Vagina (tissue), 2 donors: Measurements from ENCODE around the gene PLK5. TPM values are rescaled to one million over a fixed set of nuclear protein-coding genes. Genes with fewer than 3 reads are reported as not detected.

Experiments
- DNase-seq, 2 donors: peaks; one replicate each; pipeline ENCODE4 v3.0.0-alpha.2; 2017; ENCODE audit errors: extremely low spot score in 2 of 2
- H3K27ac ChIP-seq: fragments of 200-600 bp; sonication (generic); one replicate; pipeline ENCODE4 v1.5.1; 2019
- H3K27me3 ChIP-seq: fragments of 200-600 bp; sonication (generic); one replicate; pipeline ENCODE4 v1.5.1; 2019
- H3K36me3 ChIP-seq, 2 donors: fragments of 200-600 bp; sonication (generic); one replicate each; pipeline ENCODE4 v1.5.1; 2017 to 2019
- H3K4me1 ChIP-seq: fragments of 200-600 bp; sonication (generic); one replicate; pipeline ENCODE4 v1.5.1; 2019
- H3K4me3 ChIP-seq, 2 donors: fragments of 200-600 bp; sonication (generic); 1 replicate in 1 of 2; 2 replicates in 1 of 2; pipeline ENCODE4 v1.5.1; 2016 to 2019
- H3K9me3 ChIP-seq: fragments of 200-600 bp; sonication (generic); one replicate; pipeline ENCODE4 v1.5.1; 2019
- POLR2A ChIP-seq, 2 donors: fragments of 450-650 bp; IDR thresholded peaks; one replicate each; pipeline ENCODE4 v1.6.1; 2017; ENCODE audit warnings: antibody characterized with exemption in 2 of 2, mild to moderate bottlenecking in 2 of 2, moderate library complexity in 2 of 2
- POLR2AphosphoS5 ChIP-seq, 2 donors: sonication (generic); formaldehyde crosslinking; IDR thresholded peaks; one replicate each; pipeline ENCODE4 v1.9.0; 2017; ENCODE audit warnings: antibody characterized with exemption in 2 of 2, mild to moderate bottlenecking in 2 of 2, low read depth in 1 of 2; ENCODE audit not compliant: insufficient read depth in 1 of 2
- intact Hi-C: fragments of 100-400 bp; cut with DNase I; formaldehyde crosslinking; loops from one replicate; pipeline ENCODE4 v1.15.1; 2023
- total RNA-seq: library from RNA; depleted of rRNA; stranded (reverse); fragments of >200 nt; gene quantifications from one replicate; pipeline ENCODE4 v1.2.3, GENCODE V29; 2016
- TF ChIP-seq, protein P1 (sequence below), 3 experiments: fragments of 450-650 bp in 2 of 3; fragments of 200-600 bp in 1 of 3; sonication (generic) in 1 of 3; IDR thresholded peaks; one replicate each; pipeline ENCODE4 v1.5.1; 2017 to 2019; ENCODE audit warnings: antibody characterized with exemption in 3 of 3, mild to moderate bottlenecking in 2 of 3, moderate library complexity in 2 of 3

PLK5 gene
- total RNA-seq, 1 donor from 2014 or later, result 0.49 TPM

DNA sequence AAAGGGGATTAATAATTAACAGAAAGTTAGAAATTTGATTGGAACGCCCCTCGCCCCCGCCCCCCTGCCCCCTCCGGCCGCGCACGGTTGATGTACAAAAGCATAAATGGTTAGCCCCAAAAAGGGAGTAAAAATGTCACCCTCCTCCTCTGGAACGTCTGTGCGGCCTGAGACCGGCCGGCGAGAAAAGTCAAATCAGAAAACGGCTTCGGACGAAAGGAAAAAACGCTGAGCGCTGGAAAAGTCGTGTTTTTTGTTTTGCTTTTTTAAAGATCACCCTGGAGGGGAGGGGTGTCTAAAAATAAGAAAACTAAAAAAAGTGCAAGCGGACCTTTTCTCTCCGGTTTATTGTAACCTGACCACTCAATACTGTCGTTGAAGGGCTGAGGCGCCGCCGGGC is 31.1 kb downstream of the PLK5 start:
- no peaks in the 10 kb centered on the region for H3K4me1 ChIP-seq
- intact Hi-C loops, result loop anchor here (5.0 kb wide), 1 partner anchor 122 kb away; no protein-coding TSS in a partner anchor

GRCh38 chr19:1555487-1556389 is 31.9 kb downstream of the PLK5 start:
- intact Hi-C loops, result no loop called here
- TF ChIP-seq POLR2AphosphoS5 (IDR thresholded peaks at IDR 0.05; ENCODE audit: insufficient read depth in 1 of 2, low read depth in 1 of 2) (no peak), POLR2A (IDR thresholded peaks at IDR 0.05) (no peak)

More for the DNA sequence above, 31.1 kb downstream of the PLK5 start:
- Histone ChIP-seq H3K4me3 (no peak overlapping the region), H3K27me3 (no peaks in the 10 kb centered on the region), H3K36me3 (peaks cover 0 to 4% of the 10 kb centered on the region in 2 donors), H3K27ac (no peak overlapping the region), H3K9me3 (no peaks in the 10 kb centered on the region)
- no peak for DNase-seq
- no peak for TF ChIP-seq POLR2AphosphoS5 (IDR thresholded peaks at IDR 0.05; ENCODE audit: insufficient read depth in 1 of 2, low read depth in 1 of 2)
- TF ChIP-seq POLR2A (IDR thresholded peaks at IDR 0.05), result no peak
- TF ChIP-seq, protein P1, sequence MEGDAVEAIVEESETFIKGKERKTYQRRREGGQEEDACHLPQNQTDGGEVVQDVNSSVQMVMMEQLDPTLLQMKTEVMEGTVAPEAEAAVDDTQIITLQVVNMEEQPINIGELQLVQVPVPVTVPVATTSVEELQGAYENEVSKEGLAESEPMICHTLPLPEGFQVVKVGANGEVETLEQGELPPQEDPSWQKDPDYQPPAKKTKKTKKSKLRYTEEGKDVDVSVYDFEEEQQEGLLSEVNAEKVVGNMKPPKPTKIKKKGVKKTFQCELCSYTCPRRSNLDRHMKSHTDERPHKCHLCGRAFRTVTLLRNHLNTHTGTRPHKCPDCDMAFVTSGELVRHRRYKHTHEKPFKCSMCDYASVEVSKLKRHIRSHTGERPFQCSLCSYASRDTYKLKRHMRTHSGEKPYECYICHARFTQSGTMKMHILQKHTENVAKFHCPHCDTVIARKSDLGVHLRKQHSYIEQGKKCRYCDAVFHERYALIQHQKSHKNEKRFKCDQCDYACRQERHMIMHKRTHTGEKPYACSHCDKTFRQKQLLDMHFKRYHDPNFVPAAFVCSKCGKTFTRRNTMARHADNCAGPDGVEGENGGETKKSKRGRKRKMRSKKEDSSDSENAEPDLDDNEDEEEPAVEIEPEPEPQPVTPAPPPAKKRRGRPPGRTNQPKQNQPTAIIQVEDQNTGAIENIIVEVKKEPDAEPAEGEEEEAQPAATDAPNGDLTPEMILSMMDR (IDR thresholded peaks at IDR 0.05), result no peak

DNA sequence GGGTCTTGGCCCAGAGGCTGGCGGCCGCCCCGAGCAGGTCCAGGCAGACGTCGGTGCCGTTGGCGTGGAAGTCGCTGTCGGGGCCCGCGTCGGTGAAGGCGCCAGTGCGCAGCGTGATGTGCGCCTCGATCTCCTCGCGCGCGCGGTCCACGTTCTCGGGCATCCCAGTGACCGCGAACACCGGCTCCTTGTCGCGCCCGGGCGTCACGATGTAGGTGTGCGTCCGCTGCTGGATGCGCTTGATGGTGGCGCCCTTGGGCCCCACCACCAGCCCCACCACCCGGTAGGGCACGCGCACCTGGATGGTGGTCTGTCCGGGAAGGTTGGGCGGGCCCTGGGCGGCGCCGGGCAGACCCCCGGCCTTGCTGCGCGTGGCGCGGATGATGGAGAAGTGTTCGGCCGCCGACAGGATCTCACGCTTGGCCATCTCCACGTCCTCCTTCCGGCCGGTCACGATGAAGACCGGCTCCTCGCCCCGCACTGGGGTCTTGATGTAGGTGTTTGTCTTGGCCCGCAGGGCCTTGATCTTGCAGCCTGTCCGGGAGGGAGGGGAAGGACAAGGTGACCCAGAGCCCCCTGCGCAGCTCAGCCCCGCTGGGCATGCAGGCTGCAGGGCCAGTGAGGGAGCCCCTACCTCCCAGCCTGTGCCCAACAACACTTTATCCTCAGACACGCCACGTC is 32.7 kb downstream of the PLK5 start:
- no peak overlapping the region for H3K27ac ChIP-seq
- peaks cover 0 to 4% of the 10 kb centered on the region in 2 donors for H3K36me3 ChIP-seq
- H3K9me3 ChIP-seq, result no peaks in the 10 kb centered on the region
- DNase-seq, result no peak
- intact Hi-C loops, result no loop called here
- TF ChIP-seq POLR2AphosphoS5 (IDR thresholded peaks at IDR 0.05; ENCODE audit: insufficient read depth in 1 of 2, low read depth in 1 of 2) (no peak), POLR2A (IDR thresholded peaks at IDR 0.05) (no peak)
- TF ChIP-seq, protein P1 (IDR thresholded peaks at IDR 0.05), result no peak
- peaks cover 12% of the 10 kb centered on the region for H3K4me1 ChIP-seq
- H3K4me3 ChIP-seq, result no peak overlapping the region
- H3K27me3 ChIP-seq, result no peaks in the 10 kb centered on the region

More at GRCh38 chr19:1555487-1556389, 31.9 kb downstream of the PLK5 start:
- no peak overlapping the region for H3K4me3 ChIP-seq
- H3K27me3 ChIP-seq, result no peaks in the 10 kb centered on the region
- peaks cover 6% of the 10 kb centered on the region for H3K4me1 ChIP-seq
- peaks cover 0 to 4% of the 10 kb centered on the region in 2 donors for H3K36me3 ChIP-seq
- H3K27ac ChIP-seq, result no peak overlapping the region
- DNase-seq, result no peak
- no peaks in the 10 kb centered on the region for H3K9me3 ChIP-seq

GRCh38 chr19:1558552-1558951 is 34.7 kb downstream of the PLK5 start:
- no peak for TF ChIP-seq POLR2AphosphoS5 (IDR thresholded peaks at IDR 0.05; ENCODE audit: insufficient read depth in 1 of 2, low read depth in 1 of 2)
- TF ChIP-seq, protein P1 (IDR thresholded peaks at IDR 0.05), result no peak
- intact Hi-C loops, result no loop called here
- Histone ChIP-seq H3K4me1 (peaks cover 12% of the 10 kb centered on the region), H3K27me3 (no peaks in the 10 kb centered on the region), H3K9me3 (no peaks in the 10 kb centered on the region), H3K36me3 (peaks cover 0 to 4% of the 10 kb centered on the region in 2 donors), H3K27ac (no peak overlapping the region), H3K4me3 (no peak overlapping the region)
- DNase-seq, result no peak

- Histone ChIP-seq H3K36me3 (peaks cover 0 to 4% of the 10 kb centered on the region in 2 donors), H3K27me3 (no peaks in the 10 kb centered on the region), H3K4me1 (peaks cover 14% of the 10 kb centered on the region), H3K9me3 (no peaks in the 10 kb centered on the region), H3K4me3 (no peak overlapping the region), H3K27ac (no peak overlapping the region)
- intact Hi-C loops, result no loop called here
- TF ChIP-seq POLR2A (IDR thresholded peaks at IDR 0.05) (no peak), POLR2AphosphoS5 (IDR thresholded peaks at IDR 0.05; ENCODE audit: insufficient read depth in 1 of 2, low read depth in 1 of 2) (no peak)
- TF ChIP-seq, protein P1 (IDR thresholded peaks at IDR 0.05), result no peak
- DNase-seq, result no peak
Observed at GRCh38 chr19:1560286-1560882, 36.5 kb downstream of the PLK5 start.
